SU-DHL-6 (cell line): ENCODE data around the gene ABCC4.

ENCODE experiments used
- EZH2phosphoT487 ChIP-seq: fragments of 200-600 bp; sonication (generic), shearing (Covaris generic); conservative IDR thresholded peaks from 2 replicates; pipeline ENCODE4 v1.6.1; 2018; ENCODE audit warnings: mild to moderate bottlenecking, antibody characterized with exemption, low read length, moderate library complexity, mixed read lengths
- TF ChIP-seq, protein P1 (sequence below): fragments of 200-600 bp; sonication (generic); IDR thresholded peaks from one replicate; pipeline ENCODE4 v1.5.1; 2017; ENCODE audit warnings: antibody characterized with exemption, mild to moderate bottlenecking, low read length, moderate library complexity; ENCODE audit not compliant: insufficient read depth, poor library complexity, severe bottlenecking

DNA sequence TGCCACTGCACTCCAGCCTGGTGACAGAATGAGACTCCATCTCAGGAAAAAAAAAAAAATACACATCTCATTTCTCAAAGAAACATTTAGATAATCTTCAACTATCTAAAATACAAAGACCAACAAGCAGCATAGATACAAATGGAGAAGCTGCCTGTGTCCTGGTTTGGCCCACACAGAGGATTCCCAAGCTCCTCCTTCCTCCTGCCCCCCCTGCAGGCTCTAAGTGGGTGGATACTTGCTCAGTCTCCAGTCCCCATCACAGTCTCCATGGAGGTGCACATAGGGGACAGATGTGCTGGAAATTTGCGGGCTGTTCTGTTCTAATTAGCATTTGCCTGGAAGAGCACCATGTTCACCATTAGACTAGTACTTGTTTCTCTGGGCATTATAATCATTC lies 59.9 kb downstream of the ABCC4 start:
- no peak for TF ChIP-seq EZH2phosphoT487
- TF ChIP-seq, protein P1, sequence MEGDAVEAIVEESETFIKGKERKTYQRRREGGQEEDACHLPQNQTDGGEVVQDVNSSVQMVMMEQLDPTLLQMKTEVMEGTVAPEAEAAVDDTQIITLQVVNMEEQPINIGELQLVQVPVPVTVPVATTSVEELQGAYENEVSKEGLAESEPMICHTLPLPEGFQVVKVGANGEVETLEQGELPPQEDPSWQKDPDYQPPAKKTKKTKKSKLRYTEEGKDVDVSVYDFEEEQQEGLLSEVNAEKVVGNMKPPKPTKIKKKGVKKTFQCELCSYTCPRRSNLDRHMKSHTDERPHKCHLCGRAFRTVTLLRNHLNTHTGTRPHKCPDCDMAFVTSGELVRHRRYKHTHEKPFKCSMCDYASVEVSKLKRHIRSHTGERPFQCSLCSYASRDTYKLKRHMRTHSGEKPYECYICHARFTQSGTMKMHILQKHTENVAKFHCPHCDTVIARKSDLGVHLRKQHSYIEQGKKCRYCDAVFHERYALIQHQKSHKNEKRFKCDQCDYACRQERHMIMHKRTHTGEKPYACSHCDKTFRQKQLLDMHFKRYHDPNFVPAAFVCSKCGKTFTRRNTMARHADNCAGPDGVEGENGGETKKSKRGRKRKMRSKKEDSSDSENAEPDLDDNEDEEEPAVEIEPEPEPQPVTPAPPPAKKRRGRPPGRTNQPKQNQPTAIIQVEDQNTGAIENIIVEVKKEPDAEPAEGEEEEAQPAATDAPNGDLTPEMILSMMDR, result no peak
